ENCODE measurements around the gene RSPH6A. TPM values are rescaled to one million over a fixed set of nuclear protein-coding genes. Genes with fewer than 3 reads are reported as not detected.

The RSPH6A gene
- total and polyA plus RNA-seq, 2 of the 4 experiments (the other 2 are of a cell fraction): under 0.01 to 0.09 TPM

- no peak overlapping the region for H2AFZ ChIP-seq (replicated peaks; ENCODE audit: low read length, poor library complexity)
- no peak overlapping the region for H2BK15ac ChIP-seq (ENCODE audit: low read depth, low read length)
- no peak overlapping the region for H3K18ac ChIP-seq (ENCODE audit: low read depth, low read length)
- H3K36me3 ChIP-seq (ENCODE audit: control insufficient read depth, insufficient read depth, low read length): peaks cover 12% of the 10 kb centered on the region
- no peak overlapping the region for H4K5ac ChIP-seq (ENCODE audit: low read depth, low read length)
- peaks cover 4% of the 10 kb centered on the region; the same call in 1 of the 2 replicates for H4K20me1 ChIP-seq (ENCODE audit: insufficient read depth, low read length)
- H3K79me1 ChIP-seq (ENCODE audit: low read depth in 1 of 2, low read length in 2 of 2): peaks cover 9 to 30% of the 10 kb centered on the region in 2 experiments
- H2BK120ac ChIP-seq (ENCODE audit: low read depth, low read length): no peak overlapping the region
- H3K4ac ChIP-seq (ENCODE audit: low read depth, low read length): no peak overlapping the region
- no peak overlapping the region for H2AK5ac ChIP-seq (ENCODE audit: low read depth, low read length)
- POLR2A ChIA-PET (ENCODE audit: unreplicated experiment): interaction anchor here (1.5 kb wide), 1 partner anchor 12 kb away, joined by 13 read pairs; the partner anchor contains the start of gene DMPK
- DNase-seq: no peak
- no peak overlapping the region for H3K4me3 ChIP-seq (ENCODE audit: insufficient read depth, low read depth, low read length)
- no peak overlapping the region for H3K56ac ChIP-seq (ENCODE audit: extremely low read depth, insufficient read depth, low read length)
- no peak overlapping the region for H3K23ac ChIP-seq (ENCODE audit: low read depth, low read length)
- CTCF ChIA-PET: no interaction called here
- intact Hi-C loops (cut with micrococcal nuclease) (no loop called here), dilution Hi-C loops (cut with HindIII; ENCODE audit: low sequenced_read_pairs, unreplicated experiment) (no loop called here), in situ Hi-C loops (cut with MboI; ENCODE audit: low sequenced_read_pairs) (no loop called here)
- WGBS, 2 experiments (ENCODE audit: extremely low coverage in 2 of 2, insufficient read length in 1 of 2): 80% methylated on average over 2 of the region's 6 CpGs; no CpG with 5 or more reads in 1 of the 2 experiments
- H3K27ac ChIP-seq (ENCODE audit: insufficient read depth, low read length): no peak overlapping the region
- no peak overlapping the region for H4K91ac ChIP-seq (ENCODE audit: insufficient read depth, low read depth, low read length)
- H3K4me1 ChIP-seq (ENCODE audit: control insufficient read depth, insufficient read depth, low read length): peaks cover 6% of the 10 kb centered on the region
- no peak overlapping the region for H2BK20ac ChIP-seq (ENCODE audit: low read depth, low read length)
- H3K9ac ChIP-seq (ENCODE audit: low read depth, low read length): no peak overlapping the region
- no peak overlapping the region for H4K8ac ChIP-seq (ENCODE audit: low read depth in 2 of 2, low read length in 2 of 2)
- BruUV-seq (replicated peaks): no TSS peak
- peaks cover 5% of the 10 kb centered on the region for H3K9me1 ChIP-seq (ENCODE audit: insufficient read depth, low read length)
- TF ChIP-seq MXI1 (IDR thresholded peaks at IDR 0.05; ENCODE audit: borderline replicate concordance, low read depth, low read length): no peak
- no peak for TF ChIP-seq FOS (IDR thresholded peaks at IDR 0.05; ENCODE audit: low read depth, low read length)
- TF ChIP-seq SMC3 (IDR thresholded peaks at IDR 0.05; ENCODE audit: low read depth, low read length): no peak
- TF ChIP-seq MAZ (IDR thresholded peaks at IDR 0.05; ENCODE audit: borderline replicate concordance, low read depth, low read length): no peak
- TF ChIP-seq, protein P1, sequence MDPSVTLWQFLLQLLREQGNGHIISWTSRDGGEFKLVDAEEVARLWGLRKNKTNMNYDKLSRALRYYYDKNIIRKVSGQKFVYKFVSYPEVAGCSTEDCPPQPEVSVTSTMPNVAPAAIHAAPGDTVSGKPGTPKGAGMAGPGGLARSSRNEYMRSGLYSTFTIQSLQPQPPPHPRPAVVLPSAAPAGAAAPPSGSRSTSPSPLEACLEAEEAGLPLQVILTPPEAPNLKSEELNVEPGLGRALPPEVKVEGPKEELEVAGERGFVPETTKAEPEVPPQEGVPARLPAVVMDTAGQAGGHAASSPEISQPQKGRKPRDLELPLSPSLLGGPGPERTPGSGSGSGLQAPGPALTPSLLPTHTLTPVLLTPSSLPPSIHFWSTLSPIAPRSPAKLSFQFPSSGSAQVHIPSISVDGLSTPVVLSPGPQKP (IDR thresholded peaks at IDR 0.05; ENCODE audit: borderline replicate concordance, low read depth, low read length): no peak
- no peak for TF ChIP-seq CHD1 (IDR thresholded peaks at IDR 0.05; ENCODE audit: low read depth, low read length)
- no peak for TF ChIP-seq RFX5 (IDR thresholded peaks at IDR 0.05; ENCODE audit: low read depth, low read length)
- TF ChIP-seq USF2 (IDR thresholded peaks at IDR 0.05; ENCODE audit: low read depth, low read length): no peak
- no peak for TF ChIP-seq BHLHE40 (IDR thresholded peaks at IDR 0.05; ENCODE audit: low read depth, low read length)
- no peak for TF ChIP-seq POLR2A (IDR thresholded peaks at IDR 0.05; ENCODE audit: low read depth, low read length)
- TF ChIP-seq, protein P2, sequence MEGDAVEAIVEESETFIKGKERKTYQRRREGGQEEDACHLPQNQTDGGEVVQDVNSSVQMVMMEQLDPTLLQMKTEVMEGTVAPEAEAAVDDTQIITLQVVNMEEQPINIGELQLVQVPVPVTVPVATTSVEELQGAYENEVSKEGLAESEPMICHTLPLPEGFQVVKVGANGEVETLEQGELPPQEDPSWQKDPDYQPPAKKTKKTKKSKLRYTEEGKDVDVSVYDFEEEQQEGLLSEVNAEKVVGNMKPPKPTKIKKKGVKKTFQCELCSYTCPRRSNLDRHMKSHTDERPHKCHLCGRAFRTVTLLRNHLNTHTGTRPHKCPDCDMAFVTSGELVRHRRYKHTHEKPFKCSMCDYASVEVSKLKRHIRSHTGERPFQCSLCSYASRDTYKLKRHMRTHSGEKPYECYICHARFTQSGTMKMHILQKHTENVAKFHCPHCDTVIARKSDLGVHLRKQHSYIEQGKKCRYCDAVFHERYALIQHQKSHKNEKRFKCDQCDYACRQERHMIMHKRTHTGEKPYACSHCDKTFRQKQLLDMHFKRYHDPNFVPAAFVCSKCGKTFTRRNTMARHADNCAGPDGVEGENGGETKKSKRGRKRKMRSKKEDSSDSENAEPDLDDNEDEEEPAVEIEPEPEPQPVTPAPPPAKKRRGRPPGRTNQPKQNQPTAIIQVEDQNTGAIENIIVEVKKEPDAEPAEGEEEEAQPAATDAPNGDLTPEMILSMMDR (conservative IDR thresholded peaks at IDR 0.05; ENCODE audit: low read depth, low read length): no peak
- TF ChIP-seq CEBPB (IDR thresholded peaks at IDR 0.05; ENCODE audit: low read depth, low read length): no peak
- no peak for TF ChIP-seq RCOR1 (IDR thresholded peaks at IDR 0.05; ENCODE audit: insufficient replicate concordance, low read length)
- TF ChIP-seq MAFK (IDR thresholded peaks at IDR 0.05; ENCODE audit: low read depth, low read length): no peak
- no peaks in the 10 kb centered on the region for H3K9me3 ChIP-seq (ENCODE audit: control insufficient read depth, insufficient read depth, low read length)
- H3K27me3 ChIP-seq (ENCODE audit: control insufficient read depth, insufficient read depth, low read length): no peaks in the 10 kb centered on the region
- no peak overlapping the region for H3K14ac ChIP-seq (replicated peaks; ENCODE audit: low read depth, low read length)
- no peak overlapping the region for H3K4me2 ChIP-seq (ENCODE audit: low read depth, low read length)
- ATAC-seq (ENCODE audit: low read depth): no peak
- H2BK5ac ChIP-seq (ENCODE audit: low read depth, low read length, poor library complexity, severe bottlenecking): no peak overlapping the region
- H2AK9ac ChIP-seq (replicated peaks; ENCODE audit: low read depth, low read length, poor library complexity): no peak overlapping the region
These were observed 21.2 kb downstream of the RSPH6A start for GRCh38 chr19:45793876-45794275.

Data from IMR-90 (cell line).